Smooth muscle cell (in vitro differentiated cells): ENCODE results near the gene ANKRD27. TPM values are rescaled to one million over a fixed set of nuclear protein-coding genes. Genes with fewer than 3 reads are reported as not detected.
A peak's percentile ranks its signal among the peaks of the same experiment; 100 is the strongest.

ENCODE experiments used
- DNase-seq: peaks from one replicate; lab custom pipeline; 2025; ENCODE audit not compliant: unreplicated experiment; lab: John Stamatoyannopoulos, UW
- H2AFZ ChIP-seq: fragments of 200-600 bp; sonication (generic); 2 replicates; pipeline ENCODE4 v1.6.0; 2016; ENCODE audit warnings: antibody characterized with exemption, low read depth, mild to moderate bottlenecking
- H3F3A ChIP-seq: fragments of 200-600 bp; sonication (generic); 2 replicates; pipeline ENCODE4 v1.6.0; 2017; ENCODE audit warnings: antibody characterized with exemption, low read depth
- H3K27ac ChIP-seq: fragments of 200-600 bp; sonication (generic); 2 replicates; pipeline ENCODE4 v1.5.1; 2016; ENCODE audit warnings: low read depth, mild to moderate bottlenecking
- H3K27me3 ChIP-seq: fragments of 200-600 bp; sonication (generic); 2 replicates; pipeline ENCODE4 v1.6.1; 2016; ENCODE audit warnings: low read depth, mild to moderate bottlenecking
- H3K36me3 ChIP-seq: fragments of 200-600 bp; sonication (generic); 2 replicates; pipeline ENCODE4 v1.5.1; 2016; ENCODE audit warnings: low read depth
- H3K4me1 ChIP-seq: fragments of 200-600 bp; sonication (generic); 2 replicates; pipeline ENCODE4 v1.5.1; 2016; ENCODE audit warnings: low read depth
- H3K4me2 ChIP-seq: fragments of 200-600 bp; sonication (generic); 2 replicates; pipeline ENCODE4 v1.6.0; 2016; ENCODE audit warnings: mild to moderate bottlenecking
- H3K4me3 ChIP-seq: fragments of 200-600 bp; sonication (generic); 2 replicates; pipeline ENCODE4 v1.5.1; 2016; ENCODE audit warnings: mild to moderate bottlenecking
- H3K79me2 ChIP-seq: fragments of 200-600 bp; sonication (generic); 2 replicates; pipeline ENCODE4 v1.6.0; 2016; ENCODE audit warnings: low read depth, mild to moderate bottlenecking
- H3K9ac ChIP-seq: fragments of 200-600 bp; sonication (generic); 2 replicates; pipeline ENCODE4 v1.6.0; 2016; ENCODE audit warnings: low read depth
- H3K9me3 ChIP-seq: fragments of 200-600 bp; sonication (generic); replicated peaks from 2 replicates; pipeline ENCODE4 v1.5.1; 2016; ENCODE audit warnings: low read depth
- H4K20me1 ChIP-seq: fragments of 200-600 bp; sonication (generic); 2 replicates; pipeline ENCODE4 v1.6.0; 2016; ENCODE audit warnings: low read depth
- WGBS: methylation state at CpG from one replicate; pipeline ENCODE4 v1.1.7; 2016; ENCODE audit warnings: low lambda C conversion rate; 5-methylcytosine and 5-hydroxymethylcytosine counted together
- polyA plus RNA-seq: library from polyadenylated mRNA; unstranded; fragments of >200 nt; fragmentation: Nextera tagmentation; extraction: Ambion mirVana; gene quantifications from 2 replicates; pipeline ENCODE4 v1.2.1, GENCODE V29; 2016
- total RNA-seq: library from RNA; depleted of rRNA; stranded (reverse); fragments of >200 nt; gene quantifications from 2 replicates; pipeline ENCODE4 v1.2.3, GENCODE V29; 2014
- TF ChIP-seq, protein P1 (sequence below): fragments of 200-600 bp; sonication (generic); IDR thresholded peaks from 2 replicates; pipeline ENCODE4 v1.5.1; 2017; ENCODE audit warnings: borderline replicate concordance, mild to moderate bottlenecking, antibody characterized with exemption; ENCODE audit not compliant: insufficient read depth, poor library complexity, severe bottlenecking

The ANKRD27 gene
- total and polyA plus RNA-seq, 2 experiments from 2014 or later = 7.7 to 19.7 TPM

DNA sequence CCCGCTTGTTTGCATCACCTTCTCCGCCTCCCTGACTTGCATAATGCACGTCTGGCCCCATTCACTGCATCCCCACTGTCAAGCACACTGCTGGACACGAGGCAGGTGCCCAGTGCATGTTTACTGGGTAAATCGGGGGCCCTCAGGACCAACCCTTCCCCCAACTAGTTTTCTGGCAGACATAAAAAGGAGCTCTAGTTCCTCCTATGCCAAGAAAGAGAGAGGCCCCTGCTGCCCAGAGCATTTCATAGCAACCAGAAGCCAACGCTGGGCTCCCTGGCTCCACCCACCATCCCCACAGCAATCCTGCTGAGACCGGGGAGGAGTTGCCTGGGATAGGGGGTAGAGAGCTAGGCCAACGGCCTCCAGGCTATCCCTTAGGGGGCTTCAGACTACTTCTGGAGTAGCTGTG lies 23.2 kb downstream of the ANKRD27 start:
- Histone ChIP-seq H2AFZ (no peak overlapping the region), H3K9me3 (no peaks in the 10 kb centered on the region), H3K4me3 (no peak overlapping the region), H3K9ac (no peak overlapping the region), H3K4me2 (no peak overlapping the region), H3K4me1 (peaks cover 9% of the 10 kb centered on the region), H3K79me2 (no peaks in the 10 kb centered on the region), H3K27ac (no peak overlapping the region), H4K20me1 (peaks cover 22% of the 10 kb centered on the region), H3F3A (no peaks in the 10 kb centered on the region), H3K36me3 (no peaks in the 10 kb centered on the region), H3K27me3 (no peaks in the 10 kb centered on the region)
- WGBS = 53% methylated on average over 8 of the region's 8 CpGs
- TF ChIP-seq, protein P1, sequence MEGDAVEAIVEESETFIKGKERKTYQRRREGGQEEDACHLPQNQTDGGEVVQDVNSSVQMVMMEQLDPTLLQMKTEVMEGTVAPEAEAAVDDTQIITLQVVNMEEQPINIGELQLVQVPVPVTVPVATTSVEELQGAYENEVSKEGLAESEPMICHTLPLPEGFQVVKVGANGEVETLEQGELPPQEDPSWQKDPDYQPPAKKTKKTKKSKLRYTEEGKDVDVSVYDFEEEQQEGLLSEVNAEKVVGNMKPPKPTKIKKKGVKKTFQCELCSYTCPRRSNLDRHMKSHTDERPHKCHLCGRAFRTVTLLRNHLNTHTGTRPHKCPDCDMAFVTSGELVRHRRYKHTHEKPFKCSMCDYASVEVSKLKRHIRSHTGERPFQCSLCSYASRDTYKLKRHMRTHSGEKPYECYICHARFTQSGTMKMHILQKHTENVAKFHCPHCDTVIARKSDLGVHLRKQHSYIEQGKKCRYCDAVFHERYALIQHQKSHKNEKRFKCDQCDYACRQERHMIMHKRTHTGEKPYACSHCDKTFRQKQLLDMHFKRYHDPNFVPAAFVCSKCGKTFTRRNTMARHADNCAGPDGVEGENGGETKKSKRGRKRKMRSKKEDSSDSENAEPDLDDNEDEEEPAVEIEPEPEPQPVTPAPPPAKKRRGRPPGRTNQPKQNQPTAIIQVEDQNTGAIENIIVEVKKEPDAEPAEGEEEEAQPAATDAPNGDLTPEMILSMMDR = no peak
- peak; percentile 6 for DNase-seq

DNA sequence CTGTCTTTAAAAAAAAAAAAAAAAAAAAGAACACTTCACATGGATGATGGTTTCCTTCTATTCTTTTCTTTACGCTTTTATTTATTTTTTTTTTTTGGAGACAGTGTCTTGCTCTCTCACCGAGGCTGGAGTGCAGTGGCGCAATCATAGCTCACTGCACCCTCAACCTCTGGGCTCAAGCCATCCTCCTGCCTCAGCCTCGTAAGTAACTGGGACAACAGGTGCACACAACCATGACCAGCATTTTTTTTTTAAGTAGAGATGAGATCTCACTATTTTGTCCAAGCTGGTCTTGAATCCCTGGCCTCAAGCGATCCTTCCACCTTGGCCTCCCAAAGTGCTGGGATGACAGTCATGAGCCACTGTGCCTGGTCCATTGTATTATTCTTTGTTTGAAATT lies 24.3 kb downstream of the ANKRD27 start:
- no peak overlapping the region for H2AFZ ChIP-seq
- no peak overlapping the region for H3K4me2 ChIP-seq
- H3K9ac ChIP-seq = no peak overlapping the region
- TF ChIP-seq, protein P1 = no peak
- H3K4me3 ChIP-seq = no peak overlapping the region
- H4K20me1 ChIP-seq = peaks cover 22% of the 10 kb centered on the region
- H3K36me3 ChIP-seq = no peaks in the 10 kb centered on the region
- no peaks in the 10 kb centered on the region for H3F3A ChIP-seq
- H3K9me3 ChIP-seq = no peaks in the 10 kb centered on the region
- no peaks in the 10 kb centered on the region for H3K27me3 ChIP-seq
- 99% methylated on average over 5 of the region's 5 CpGs for WGBS
- H3K4me1 ChIP-seq = peaks cover 9% of the 10 kb centered on the region
- DNase-seq = no peak
- H3K79me2 ChIP-seq = no peaks in the 10 kb centered on the region
- no peak overlapping the region for H3K27ac ChIP-seq

DNA sequence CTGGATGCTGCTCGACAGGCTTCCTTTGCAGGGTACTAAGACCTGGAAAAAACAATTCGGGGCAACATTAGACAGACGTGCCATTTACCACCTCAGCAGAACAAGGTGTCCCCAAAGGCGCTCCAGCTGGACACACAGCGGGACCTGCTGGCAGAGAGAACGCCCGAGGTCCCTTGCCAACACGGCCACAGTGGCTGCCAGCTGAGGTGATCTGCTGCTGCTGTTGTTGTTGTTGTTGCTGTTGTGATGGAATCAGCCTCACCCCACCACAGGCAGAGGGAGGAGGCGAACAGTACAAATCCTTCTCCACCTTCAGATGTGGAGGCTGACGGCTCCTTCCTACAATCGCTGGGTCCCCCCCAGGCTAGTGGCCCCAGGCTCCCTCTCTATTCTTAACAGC lies 25.2 kb downstream of the ANKRD27 start:
- 99% methylated on average over 11 of the region's 11 CpGs for WGBS
- TF ChIP-seq, protein P1 = no peak
- H3K4me2 ChIP-seq = no peak overlapping the region
- no peak overlapping the region for H2AFZ ChIP-seq
- no peaks in the 10 kb centered on the region for H3K36me3 ChIP-seq
- no peaks in the 10 kb centered on the region for H3K9me3 ChIP-seq
- DNase-seq = no peak
- no peak overlapping the region for H3K27ac ChIP-seq
- H4K20me1 ChIP-seq = peaks cover 22% of the 10 kb centered on the region
- peaks cover 9% of the 10 kb centered on the region for H3K4me1 ChIP-seq
- H3K4me3 ChIP-seq = no peak overlapping the region
- no peak overlapping the region for H3K9ac ChIP-seq
- no peaks in the 10 kb centered on the region for H3K79me2 ChIP-seq
- H3F3A ChIP-seq = no peaks in the 10 kb centered on the region
- no peaks in the 10 kb centered on the region for H3K27me3 ChIP-seq

DNA sequence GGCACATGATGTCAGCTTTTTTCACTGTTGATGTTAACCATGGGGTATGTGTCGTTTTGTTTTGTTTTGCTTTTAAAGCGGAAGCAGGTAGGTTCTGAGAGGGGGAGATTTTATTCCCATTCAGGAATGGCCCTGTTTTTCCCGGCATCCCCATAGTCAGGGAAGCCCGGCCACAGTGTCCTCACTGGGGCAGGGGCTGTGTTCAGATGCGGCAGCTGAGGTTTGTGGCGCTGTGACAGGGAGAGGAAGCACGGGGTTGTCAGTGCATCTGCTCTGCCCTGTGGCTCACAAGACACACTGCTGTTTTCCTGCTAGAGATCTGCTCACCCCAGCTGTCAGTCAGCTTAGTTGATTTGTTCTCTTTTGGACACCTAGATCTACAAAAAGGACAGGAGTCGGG lies 27.6 kb downstream of the ANKRD27 start:
- no peak overlapping the region for H2AFZ ChIP-seq
- H3K79me2 ChIP-seq = no peaks in the 10 kb centered on the region
- no peaks in the 10 kb centered on the region for H3K36me3 ChIP-seq
- H3K4me2 ChIP-seq = no peak overlapping the region
- DNase-seq = no peak
- peaks cover 14% of the 10 kb centered on the region for H4K20me1 ChIP-seq
- H3K27ac ChIP-seq = no peak overlapping the region
- H3F3A ChIP-seq = no peaks in the 10 kb centered on the region
- no peak overlapping the region for H3K4me3 ChIP-seq
- TF ChIP-seq, protein P1 = no peak
- no peak overlapping the region for H3K9ac ChIP-seq
- no peaks in the 10 kb centered on the region for H3K27me3 ChIP-seq
- WGBS = 93% methylated on average over 8 of the region's 8 CpGs
- H3K4me1 ChIP-seq = peaks cover 9% of the 10 kb centered on the region
- H3K9me3 ChIP-seq = no peaks in the 10 kb centered on the region
